ENCODE results near the gene TCP1. TPM values are rescaled to one million over a fixed set of nuclear protein-coding genes. Genes with fewer than 3 reads are reported as not detected.
A peak's percentile ranks its signal among the peaks of the same experiment; 100 is the strongest.

Gene TCP1
- total and polyA plus RNA-seq, 2 of the 13 experiments (the other 11 are each of a cell fraction or from before 2014, with no cell fraction given): 116 to 553 TPM

- peak; percentile 92 for TF ChIP-seq HMGXB3 (CRISPR knock-in tag; IDR thresholded peaks at IDR 0.05; ENCODE audit: borderline replicate concordance)
- no peak for TF ChIP-seq NFKBIZ (CRISPR knock-in tag; IDR thresholded peaks at IDR 0.05)
- TF ChIP-seq SOX5 (CRISPR knock-in tag; IDR thresholded peaks at IDR 0.05; ENCODE audit: borderline replicate concordance): peak; percentile 66
- no peak for TF ChIP-seq ZNF629 (CRISPR knock-in tag; conservative IDR thresholded peaks at IDR 0.05)
- TF ChIP-seq SIN3B (IDR thresholded peaks at IDR 0.05; ENCODE audit: low read length): peak; percentile 75; the same call in 1 of the 2 replicates
- peak; percentile 95; the same call in 1 of the 2 replicates for TF ChIP-seq STAT6 (CRISPR knock-in tag; IDR thresholded peaks at IDR 0.05; ENCODE audit: borderline replicate concordance)
- peak; percentile 76; the same call in 1 of the 2 replicates for TF ChIP-seq RXRB (CRISPR knock-in tag; IDR thresholded peaks at IDR 0.05; ENCODE audit: borderline replicate concordance)
- TF ChIP-seq ZNF784 (CRISPR knock-in tag; IDR thresholded peaks at IDR 0.05; ENCODE audit: borderline replicate concordance): peak; percentile 67; the same call in 1 of the 2 replicates
- TF ChIP-seq ZFP82 (CRISPR knock-in tag; IDR thresholded peaks at IDR 0.05; ENCODE audit: borderline replicate concordance): no peak; the same call in 1 of the 2 replicates
- peak; percentile 93 for TF ChIP-seq PRDM15 (CRISPR knock-in tag; IDR thresholded peaks at IDR 0.05)
- peak; percentile 64; the same call in 1 of the 2 replicates for TF ChIP-seq FOXA3 (CRISPR knock-in tag; IDR thresholded peaks at IDR 0.05)
- 0 out of 2 replicates have a peak, but pooled peaks have one; percentile 83 for TF ChIP-seq ZNF530 (CRISPR knock-in tag; IDR thresholded peaks at IDR 0.05; ENCODE audit: low read depth)
- TF ChIP-seq ZNF660 (CRISPR knock-in tag; IDR thresholded peaks at IDR 0.05; ENCODE audit: borderline replicate concordance, low read depth): peak; percentile 18; the same call in 1 of the 2 replicates
- TF ChIP-seq CREB1 (IDR thresholded peaks at IDR 0.05): peak; percentile 73
- peak; percentile 77 for TF ChIP-seq CREB1 (CRISPR knock-in tag; IDR thresholded peaks at IDR 0.05)
- TF ChIP-seq POGZ (CRISPR knock-in tag; IDR thresholded peaks at IDR 0.05): peak; percentile 95
Measured at GRCh38 chr6:159789377-159790148, at the start of gene TCP1 (continued).

All from HepG2 (cell line).